Upper lobe of left lung (tissue), 6 donors: ENCODE results near the gene ODF4. TPM values are rescaled to one million over a fixed set of nuclear protein-coding genes. Genes with fewer than 3 reads are reported as not detected.

Source experiments
- ATAC-seq, 2 donors: fragments of 200-7000 bp; cut with Tn5 transposase; one replicate each; pipeline ENCODE4 v1.9.1; 2022; ENCODE audit warnings: mild to moderate bottlenecking in 2 of 2, moderate library complexity in 2 of 2; ENCODE audit not compliant: low FRiP score in 2 of 2
- DNase-seq, 2 donors: peaks; one replicate each; pipeline ENCODE4 v3.0.0-alpha.2; 2019 to 2020
- H3K27ac ChIP-seq, 4 donors: fragments of 200-600 bp; sonication (generic); one replicate each; pipeline ENCODE4 v1.5.1; 2016 to 2019
- H3K27me3 ChIP-seq, 4 donors: fragments of 200-600 bp; sonication (generic); one replicate each; pipeline ENCODE4 v1.5.1; 2017 to 2019
- H3K36me3 ChIP-seq, 4 donors: fragments of 200-600 bp; sonication (generic); one replicate each; pipeline ENCODE4 v1.5.1; 2016 to 2019
- H3K4me1 ChIP-seq, 4 donors: fragments of 200-600 bp; sonication (generic); one replicate each; pipeline ENCODE4 v1.5.1; 2018 to 2019
- H3K4me3 ChIP-seq, 4 donors: fragments of 200-600 bp; sonication (generic); one replicate each; pipeline ENCODE4 v1.5.1; 2017 to 2019; ENCODE audit warnings: mild to moderate bottlenecking in 2 of 4, moderate library complexity in 1 of 4
- H3K9me3 ChIP-seq, 4 donors: fragments of 200-600 bp; sonication (generic); one replicate each; pipeline ENCODE4 v1.5.1; 2018 to 2019
- CTCF ChIP-seq, 6 experiments: fragments of 450-650 bp in 4 of 6; fragments of 200-600 bp in 2 of 6; sonication (generic) in 2 of 6; IDR thresholded peaks; one replicate each; pipeline ENCODE4 v1.5.1; 2016 to 2019; ENCODE audit warnings: antibody characterized with exemption in 6 of 6
- EP300 ChIP-seq, 4 donors: sonication (generic); formaldehyde crosslinking; IDR thresholded peaks; one replicate each; pipeline ENCODE4 v1.5.1; 2017; ENCODE audit warnings: antibody characterized with exemption in 4 of 4, control low read depth in 2 of 4
- POLR2A ChIP-seq, 4 donors: fragments of 450-650 bp; IDR thresholded peaks; one replicate each; pipeline ENCODE4 v1.5.1; 2016 to 2017; ENCODE audit warnings: antibody characterized with exemption in 4 of 4, mild to moderate bottlenecking in 2 of 4
- POLR2AphosphoS5 ChIP-seq, 2 donors: sonication (generic); formaldehyde crosslinking; IDR thresholded peaks; one replicate each; pipeline ENCODE4 v1.5.1; 2017; ENCODE audit warnings: antibody characterized with exemption in 2 of 2
- WGBS, 2 donors: methylation state at CpG; one replicate each; pipeline ENCODE4 v1.1.5; 2017 to 2018; 5-methylcytosine and 5-hydroxymethylcytosine counted together
- total RNA-seq, 6 donors: library from RNA; depleted of rRNA in 4 of 6; stranded (reverse); fragments of >200 nt in 4 of 6; gene quantifications; one replicate each; pipeline versions ENCODE4 v1.1.0 to v1.2.1, GENCODE V29; 2016 to 2021
- donor health status: DM: no; HTN: no; CAD: no; lungs with moderate emphysema.
- donor health status: DM: no; HTN: yes; CAD: no; lungs with severe emphysema.

Gene ODF4
- total RNA-seq: not detected

DNA sequence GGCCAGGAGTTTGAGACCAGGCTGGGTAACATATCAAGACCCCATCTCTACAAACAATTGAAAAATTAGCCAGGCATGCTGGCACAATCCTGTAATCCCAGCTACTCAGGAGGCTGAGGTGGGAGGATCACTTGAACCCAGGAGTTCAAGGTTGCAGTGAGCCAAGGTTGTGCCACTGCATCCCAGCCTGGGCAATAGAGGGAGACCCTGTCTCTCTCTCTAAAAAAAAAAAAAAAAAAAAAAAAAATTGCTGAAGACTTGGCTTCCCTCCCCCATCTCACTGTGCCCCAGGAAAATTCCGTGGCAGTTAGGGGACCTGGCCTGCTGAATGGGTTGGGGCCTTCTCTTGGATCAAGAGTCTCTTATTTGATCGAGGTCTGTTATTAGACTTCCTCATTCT lies at the start of gene ODF4:
ODF4 (plus strand) TSS at position 301 of the 400 bp plus-strand sequence. CDS start 212 bp downstream, outside the sequence.
- no peaks in the 10 kb centered on the region for H3K27me3 ChIP-seq
- H3K4me1 ChIP-seq: peaks cover 0 to 13% (median 4%) of the 10 kb centered on the region in 4 donors

GRCh38 chr17:8290043-8290442 lies 49.6 kb upstream of the ODF4 start:
- ATAC-seq (no peak), DNase-seq (no peak)
- Histone ChIP-seq H3K27me3 (no peaks in the 10 kb centered on the region), H3K4me1 (peaks cover 18 to 38% (median 36%) of the 10 kb centered on the region in 4 donors), H3K4me3 (no peak overlapping the region), H3K36me3 (no peaks in the 10 kb centered on the region), H3K27ac (no peak overlapping the region), H3K9me3 (no peaks in the 10 kb centered on the region)
- TF ChIP-seq EP300 (IDR thresholded peaks at IDR 0.05) (no peak), POLR2AphosphoS5 (IDR thresholded peaks at IDR 0.05) (no peak), POLR2A (IDR thresholded peaks at IDR 0.05) (no peak), CTCF (IDR thresholded peaks at IDR 0.05) (no peak)
- 53 to 84% methylated on average over 3 of the region's 3 CpGs for WGBS, 2 donors

More for the DNA sequence above, at the start of gene ODF4:
- DNase-seq (no peak), ATAC-seq (no peak)
- Histone ChIP-seq H3K4me3 (no peak within 1 kb of the TSS), H3K9me3 (no peaks in the 10 kb centered on the region), H3K36me3 (no peaks in the 10 kb centered on the region), H3K27ac (no peak within 1 kb of the TSS)
- WGBS, 2 donors: 61 to 67% methylated on average over 2 of the region's 2 CpGs
- TF ChIP-seq CTCF (IDR thresholded peaks at IDR 0.05) (no peak), EP300 (IDR thresholded peaks at IDR 0.05) (no peak), POLR2AphosphoS5 (IDR thresholded peaks at IDR 0.05) (no peak), POLR2A (IDR thresholded peaks at IDR 0.05) (no peak)

GRCh38 chr17:8292639-8293395 lies 46.8 kb upstream of the ODF4 start:
- TF ChIP-seq POLR2A (IDR thresholded peaks at IDR 0.05) (no peak), EP300 (IDR thresholded peaks at IDR 0.05) (no peak), POLR2AphosphoS5 (IDR thresholded peaks at IDR 0.05) (no peak), CTCF (IDR thresholded peaks at IDR 0.05) (no peak)
- 77 to 78% methylated on average over 5 of the region's 5 CpGs for WGBS, 2 donors
- Histone ChIP-seq H3K4me1 (peaks cover 17 to 36% (median 23%) of the 10 kb centered on the region in 4 donors), H3K4me3 (no peak overlapping the region), H3K27me3 (no peaks in the 10 kb centered on the region), H3K36me3 (no peaks in the 10 kb centered on the region), H3K9me3 (no peaks in the 10 kb centered on the region), H3K27ac (peak overlapping the region in 1 of 4 donors; percentile 31)
- ATAC-seq: no peak
- DNase-seq: no peak

DNA sequence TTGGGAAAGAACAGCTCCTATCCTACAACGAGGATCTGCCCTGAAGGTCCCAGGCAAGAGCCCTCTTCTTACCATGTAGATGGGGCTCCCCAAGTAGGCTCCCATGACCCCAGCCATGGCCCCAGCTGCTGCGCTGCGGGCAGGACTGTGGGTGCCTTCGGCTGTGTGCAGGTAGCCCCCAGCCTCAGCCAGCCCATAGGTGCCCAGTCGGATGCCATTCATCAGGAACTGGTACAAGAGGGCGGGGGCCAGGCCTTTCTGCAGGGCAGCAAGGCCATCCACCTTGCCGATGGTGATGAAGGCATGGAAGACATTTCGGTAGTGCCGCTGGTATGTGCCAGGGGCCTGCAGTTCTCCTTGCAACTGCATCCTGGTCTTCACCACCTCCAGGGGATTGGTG lies 45.3 kb upstream of the ODF4 start:
- Histone ChIP-seq H3K9me3 (no peaks in the 10 kb centered on the region), H3K36me3 (no peaks in the 10 kb centered on the region), H3K27me3 (no peaks in the 10 kb centered on the region), H3K4me1 (peaks cover 11 to 26% (median 15%) of the 10 kb centered on the region in 4 donors), H3K4me3 (no peak overlapping the region), H3K27ac (peak overlapping the region in 3 of 4 donors; percentile 91 to 94 (median 92))
- 96 to 100% methylated on average over 5 to 9 of the region's 9 CpGs for whole genome bisulfite sequencing, 2 donors
- DNase-seq (peak in 1 of 2 donors; percentile 58), ATAC-seq (no peak)
- TF ChIP-seq CTCF (IDR thresholded peaks at IDR 0.05) (no peak), EP300 (IDR thresholded peaks at IDR 0.05) (no peak), POLR2A (IDR thresholded peaks at IDR 0.05) (no peak), POLR2AphosphoS5 (IDR thresholded peaks at IDR 0.05) (no peak)
